H1 (cell line): ENCODE results near the gene HS3ST5. TPM values are rescaled to one million over a fixed set of nuclear protein-coding genes. Genes with fewer than 3 reads are reported as not detected.

Source experiments
- ASH2L ChIP-seq: fragments of 200-600, 300-600 bp; sonication (generic); IDR thresholded peaks from one replicate; pipeline ENCODE4 v1.7.1; 2017; ENCODE audit warnings: low read length
- CTBP2 ChIP-seq: IDR thresholded peaks from 2 replicates; pipeline ENCODE4 v1.7.0; 2011; ENCODE audit warnings: borderline replicate concordance, mild to moderate bottlenecking, moderate library complexity, mixed read lengths, low read length; ENCODE audit not compliant: insufficient read depth, insufficient read length
- HDAC2 ChIP-seq, 2 experiments: fragments of 300-600 bp in 1 of 2; sonication (generic) in 1 of 2; IDR thresholded peaks; 2 replicates each; pipeline ENCODE4 v1.6.1; 2011 to 2012; ENCODE audit warnings: low read depth in 2 of 2, low read length in 2 of 2, mild to moderate bottlenecking in 2 of 2, moderate library complexity in 2 of 2, borderline replicate concordance in 1 of 2, inconsistent platforms in 1 of 2
- HDAC6 ChIP-seq: IDR thresholded peaks from one replicate; pipeline ENCODE4 v1.7.1; 2012; ENCODE audit warnings: low read depth, mild to moderate bottlenecking, inconsistent platforms, low read length, moderate library complexity
- polyA plus RNA-seq, 7 experiments: library from polyadenylated mRNA; depleted of rRNA in 3 of 7; stranded (reverse) in 5 of 7; unstranded in 2 of 7; fragments of >200 nt in 5 of 7; fragments of 200-250 nt in 2 of 7; gene quantifications; 1 replicate in 5 of 7; 2 replicates in 1 of 7; 4 replicates in 1 of 7; pipeline versions ENCODE4 v1.2.1 to v1.2.3, GENCODE V29; 2011 to 2013; ENCODE audit warnings: missing spikeins in 2 of 7, mixed read lengths in 2 of 7
- total RNA-seq: library from RNA; stranded (reverse); fragmentation: NEBNext Ultra II Directional; extraction: Animal tissue kit (Norgen Biotek cat#: 25700); gene quantifications from 2 replicates; pipeline ENCODE4 v1.2.1, GENCODE V29; 2021

The HS3ST5 gene
- total and polyA plus RNA-seq, 2 of the 8 experiments (the other 6 are each of a cell fraction or from before 2014, with no cell fraction given): 1.2 to 9.9 TPM

GRCh38 chr6:114033606-114034005, 309.2 kb downstream of the HS3ST5 start (continued):
- TF ChIP-seq HDAC6 (no peak), ASH2L (no peak), CTBP2 (no peak), HDAC2 (IDR thresholded peaks at IDR 0.05; ENCODE audit: borderline replicate concordance in 1 of 2, low read depth in 2 of 2, low read length in 2 of 2) (no peak)
- TF ChIP-seq, all 59 proteins: peak for 0
